ENCODE results near the gene TBXAS1.
"Not testable (repeated sequence)": the region's sequence is repeated elsewhere in the genome, so short reads cannot be mapped to it uniquely, and the experiment has no call there.

The TBXAS1 gene

DNA sequence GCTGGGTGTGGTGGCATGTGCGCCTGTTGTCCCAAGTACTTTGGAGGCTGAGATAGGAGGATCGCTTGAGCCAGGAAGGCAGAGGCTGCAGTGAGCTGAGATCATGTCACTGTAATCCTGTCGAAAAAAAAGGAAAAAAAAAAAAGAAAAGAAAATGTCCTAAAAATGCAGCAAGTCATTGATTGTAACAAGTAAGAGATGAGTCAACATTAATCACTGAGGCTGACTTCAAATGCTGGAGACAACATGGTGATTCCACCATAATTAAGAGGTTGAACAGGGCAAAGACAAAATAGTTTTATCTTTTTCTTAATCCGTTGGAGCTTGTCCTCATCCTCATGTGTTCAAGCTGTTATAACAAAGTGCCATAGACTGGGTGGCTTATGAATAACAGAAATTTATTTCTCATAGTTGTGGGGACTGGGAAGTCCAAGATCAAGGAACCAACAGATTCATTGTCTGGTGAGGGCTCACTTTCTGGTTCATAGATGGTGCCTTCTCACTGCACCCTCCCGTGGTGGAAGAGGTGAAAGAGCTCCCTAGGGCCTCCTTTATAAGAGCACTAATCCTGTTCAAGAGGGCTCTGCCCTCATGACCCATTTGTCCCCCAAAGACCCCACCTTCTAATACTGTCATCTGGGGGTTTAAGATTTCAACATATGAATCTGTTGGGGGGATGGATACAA is 60.3 kb downstream of the TBXAS1 start:
- DNase-seq (ENCODE audit: low read depth in 2 of 2) = no peak

DNA sequence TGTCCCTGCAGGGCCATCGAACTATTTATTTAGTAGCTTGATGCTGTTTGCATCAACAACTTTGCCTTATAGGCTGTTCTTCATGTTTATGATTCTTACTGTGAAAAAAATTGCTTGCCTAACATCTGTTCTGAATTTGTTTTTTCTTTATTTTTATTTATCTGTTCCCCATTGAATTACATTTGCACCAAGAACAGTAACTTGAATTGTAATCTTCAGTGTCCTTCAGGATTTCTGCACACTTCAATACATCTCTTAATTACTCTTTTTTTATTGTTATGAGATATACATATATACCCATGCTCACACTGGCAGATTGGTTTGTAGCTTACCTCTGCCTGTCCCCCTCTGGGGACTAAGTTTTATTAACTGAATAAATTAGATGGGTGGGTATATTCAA is 64.4 kb downstream of the TBXAS1 start:
- no peak for DNase-seq (ENCODE audit: low read depth in 2 of 2)

DNA sequence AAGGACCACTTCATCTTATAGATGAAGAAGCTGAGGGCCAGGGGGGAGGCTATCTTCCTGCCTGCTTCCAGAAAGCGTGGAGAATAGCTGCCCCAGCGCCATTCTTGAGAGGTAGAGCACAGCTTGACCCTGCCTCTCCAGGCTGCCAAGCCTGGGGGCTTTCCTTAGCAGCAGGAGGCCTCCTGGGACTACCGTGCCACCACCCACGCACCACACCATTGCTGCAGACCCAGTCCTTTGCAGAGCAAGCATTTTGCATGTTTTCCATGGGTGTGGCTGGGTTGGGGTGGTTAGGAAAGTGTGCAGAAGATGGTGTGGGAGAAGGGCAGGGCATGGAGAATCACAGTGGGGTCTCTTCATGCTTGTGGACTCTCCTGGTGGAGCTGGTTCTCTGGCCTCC is 64.9 kb downstream of the TBXAS1 start:
- no peak for DNase-seq (ENCODE audit: low read depth in 2 of 2)

DNA sequence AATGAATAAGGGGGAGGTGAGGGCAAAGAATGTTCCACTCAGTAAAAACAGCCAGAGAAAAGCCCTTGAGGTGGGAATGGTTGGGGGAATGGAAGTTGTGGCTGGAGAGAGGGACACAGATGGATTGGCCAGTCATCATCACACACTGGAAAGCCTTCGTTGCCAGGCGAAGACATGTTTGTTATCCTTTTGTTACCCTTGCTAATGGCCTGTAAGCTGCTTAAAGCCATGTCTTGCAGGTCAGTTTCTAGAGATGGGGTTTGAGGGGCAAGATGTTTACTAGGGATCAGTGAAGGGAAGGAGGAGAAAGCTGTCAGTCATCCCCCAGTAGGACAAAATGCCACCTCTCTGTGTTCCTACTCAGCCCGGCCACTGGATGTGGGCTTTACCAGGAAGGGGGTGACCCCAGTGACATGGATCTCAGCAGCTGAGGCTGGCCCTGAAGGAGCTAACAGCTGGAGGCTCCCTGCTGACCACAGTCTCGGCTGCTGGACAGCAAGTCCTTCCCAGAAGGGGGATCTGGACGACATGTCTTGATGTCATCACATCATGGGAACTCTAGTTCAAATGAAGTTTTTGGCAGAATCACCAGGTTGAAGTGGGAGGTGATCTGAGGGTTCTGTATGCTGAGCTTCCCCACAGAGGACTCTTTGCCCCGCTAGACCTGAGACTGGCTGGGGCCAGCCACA is 66.2 kb downstream of the TBXAS1 start:
- DNase-seq (ENCODE audit: low read depth in 2 of 2) = no peak

DNA sequence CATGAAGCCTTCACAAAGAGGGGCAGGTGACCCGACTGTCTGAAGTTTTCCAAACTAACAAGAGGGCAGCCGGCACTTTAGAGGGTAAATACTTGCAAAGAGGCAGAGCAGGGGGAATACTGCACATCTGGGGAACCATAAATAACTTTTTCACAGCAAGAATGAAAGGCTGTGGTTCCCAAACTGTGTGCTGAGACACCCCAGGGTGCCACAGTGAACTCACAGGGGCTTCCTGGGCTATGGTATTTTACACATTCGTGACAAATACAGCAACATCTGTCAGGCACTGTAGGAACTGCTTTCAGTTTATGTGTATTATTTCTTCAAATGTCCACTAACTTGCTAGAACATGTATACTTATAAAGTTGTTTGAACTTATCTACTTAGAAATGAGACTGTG is 67.2 kb downstream of the TBXAS1 start:
- DNase-seq (ENCODE audit: low read depth in 2 of 2) = no peak

DNA sequence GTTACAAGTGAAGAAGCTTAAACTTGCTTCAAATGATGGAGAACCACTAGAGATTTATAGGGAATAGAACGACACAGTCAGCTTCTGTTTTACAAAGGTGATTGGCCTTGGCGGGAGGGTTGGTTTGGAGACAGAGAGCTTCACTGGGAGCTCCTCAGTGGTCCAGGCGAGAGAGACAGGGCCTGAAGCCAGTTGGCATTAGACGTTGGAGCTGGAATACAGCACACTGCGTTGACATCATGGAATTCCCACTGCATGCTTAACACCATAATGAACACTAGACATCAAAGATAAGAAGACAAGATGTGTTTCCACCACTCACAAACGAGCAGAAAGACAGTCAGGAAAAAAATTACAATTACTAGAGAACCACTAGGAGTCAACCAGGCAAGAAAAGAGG is 67.8 kb downstream of the TBXAS1 start:
- no peak for DNase-seq (ENCODE audit: low read depth in 2 of 2)

DNA sequence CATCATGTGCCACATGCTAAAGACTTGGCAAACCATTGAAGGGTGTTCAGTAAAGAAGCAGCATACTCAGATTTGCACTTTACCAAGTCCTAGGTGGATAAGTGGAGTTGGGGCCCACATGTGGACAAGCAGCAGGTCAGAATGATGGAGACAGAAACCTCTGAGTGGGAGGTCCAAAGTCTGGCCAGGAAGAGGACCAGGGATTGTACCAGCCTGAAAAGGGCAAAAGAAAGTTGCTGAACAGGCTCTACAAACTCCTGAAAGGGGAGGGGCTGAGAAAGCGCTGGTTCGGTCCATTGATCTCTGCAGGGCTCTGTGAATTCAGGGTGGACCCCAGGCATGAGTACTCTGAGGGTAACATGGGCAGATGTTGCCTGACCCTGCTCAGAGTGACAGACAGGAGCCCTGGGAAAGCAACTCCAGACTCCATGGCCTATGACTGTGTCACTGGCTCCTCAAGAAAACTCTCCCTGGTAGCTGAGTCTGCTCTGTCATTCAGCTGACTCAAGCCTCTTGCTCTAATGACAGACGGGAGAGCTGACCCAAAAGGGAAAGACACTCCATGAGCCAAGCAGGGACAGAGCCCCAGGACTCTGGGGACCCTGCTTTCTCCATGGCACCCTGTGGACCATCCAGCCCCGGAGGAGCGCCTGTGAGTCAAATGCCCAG is 68.5 kb downstream of the TBXAS1 start:
- DNase-seq (ENCODE audit: low read depth in 2 of 2) = no peak

DNA sequence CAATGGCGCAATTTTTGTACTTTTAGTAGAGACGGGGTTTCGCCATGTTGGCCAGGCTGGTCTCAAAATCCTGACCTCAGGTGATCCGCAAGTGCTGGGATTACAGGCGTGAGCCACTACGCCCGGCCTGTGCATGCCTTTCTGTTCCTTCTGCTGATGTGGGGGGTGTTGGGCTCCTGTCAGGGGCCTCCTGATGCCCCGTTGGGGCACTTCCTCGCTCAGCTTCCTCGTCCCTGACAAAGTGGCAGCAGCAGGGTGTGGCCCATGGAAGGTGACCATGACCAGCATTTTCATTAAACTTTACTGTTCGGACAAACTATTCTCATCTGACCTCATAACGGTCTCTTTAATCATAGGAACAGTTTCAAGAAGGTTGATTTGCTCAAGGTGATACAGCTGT is 69.4 kb downstream of the TBXAS1 start:
- no peak for DNase-seq (ENCODE audit: low read depth in 2 of 2)

DNA sequence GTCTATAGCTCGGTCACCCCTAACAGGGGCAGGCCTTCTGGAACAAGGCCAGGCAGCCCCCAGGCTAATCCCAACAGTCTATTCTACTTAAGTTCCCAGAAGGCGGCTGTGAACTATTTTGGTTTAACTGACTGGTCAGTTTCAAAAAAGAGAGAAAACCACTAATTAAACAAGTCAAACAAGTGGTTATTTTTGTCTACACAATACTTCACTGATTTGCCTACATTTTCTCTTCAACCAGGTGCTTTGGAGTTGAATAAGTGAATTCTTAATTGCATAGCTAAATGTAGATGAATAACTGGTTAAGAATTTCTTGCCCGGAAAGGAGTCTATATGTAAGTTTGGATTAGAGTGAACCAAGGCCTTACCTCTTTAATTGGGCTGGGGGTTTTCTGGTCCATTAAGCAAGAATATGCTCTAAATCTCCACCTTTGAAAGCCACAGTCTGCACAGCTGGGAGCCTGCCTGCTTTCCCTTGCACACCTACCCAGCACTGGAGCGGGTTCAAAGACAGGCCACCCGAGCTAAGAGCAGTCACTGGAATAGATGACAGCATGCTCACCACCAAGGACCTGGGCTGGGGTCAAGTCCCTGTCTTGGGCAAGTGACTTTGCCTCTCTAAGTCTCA is 70.4 kb downstream of the TBXAS1 start:
- no peak for DNase-seq (ENCODE audit: low read depth in 2 of 2)

DNA sequence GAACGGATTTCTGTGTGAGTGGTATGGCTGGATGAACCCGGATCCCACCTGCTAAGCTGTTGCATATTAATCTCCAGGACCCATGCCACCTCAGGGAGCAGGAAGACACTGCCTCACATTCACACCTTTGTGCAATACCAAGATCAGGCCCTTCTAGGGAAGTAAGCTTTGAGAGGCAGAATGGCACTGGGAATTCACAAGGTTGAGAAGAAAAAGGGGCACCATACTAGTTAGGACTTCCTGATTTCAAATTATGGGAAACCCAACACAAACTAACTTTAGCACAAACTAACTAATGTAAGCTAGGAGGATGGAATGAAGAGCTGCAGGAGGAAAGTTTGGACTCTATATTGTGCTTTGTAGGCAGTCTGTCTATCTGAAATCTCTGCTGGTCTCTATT is 71.3 kb downstream of the TBXAS1 start:
- DNase-seq (ENCODE audit: low read depth in 2 of 2) = no peak

DNA sequence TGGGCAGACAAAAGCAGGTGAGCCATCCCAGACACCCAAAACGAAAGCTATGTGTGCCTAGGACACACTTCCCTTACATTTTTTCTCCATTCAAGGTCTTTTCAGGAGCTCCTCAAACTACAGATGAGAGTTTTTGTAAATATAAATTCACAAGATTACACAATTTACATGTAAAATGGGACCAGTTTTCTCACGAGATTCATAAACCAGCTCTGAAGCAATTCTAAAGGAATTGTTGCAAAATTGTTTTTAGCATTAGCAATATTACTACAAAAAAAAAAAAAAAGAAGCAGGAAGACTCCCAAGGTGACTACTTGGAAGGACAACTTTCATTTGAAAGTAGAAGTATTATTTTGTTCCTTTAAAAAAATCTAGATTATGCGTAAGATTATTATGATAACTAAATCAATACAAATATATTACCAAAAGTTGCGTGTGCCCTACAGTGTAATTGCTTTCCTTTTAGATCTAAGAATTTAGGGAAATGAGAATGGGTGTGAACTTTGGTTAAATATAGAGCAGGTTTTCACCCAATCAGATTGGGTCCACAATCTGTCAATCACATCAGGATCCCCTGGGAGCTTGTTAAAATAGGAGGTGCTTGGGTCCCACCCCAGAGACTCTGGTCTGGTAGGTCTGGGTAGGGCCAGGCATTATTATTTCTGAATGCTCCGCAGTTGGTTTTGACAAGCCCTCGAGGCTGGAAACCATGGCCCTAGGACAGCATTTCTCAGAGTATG is 72.2 kb downstream of the TBXAS1 start:
- DNase-seq (ENCODE audit: low read depth in 2 of 2) = no peak

DNA sequence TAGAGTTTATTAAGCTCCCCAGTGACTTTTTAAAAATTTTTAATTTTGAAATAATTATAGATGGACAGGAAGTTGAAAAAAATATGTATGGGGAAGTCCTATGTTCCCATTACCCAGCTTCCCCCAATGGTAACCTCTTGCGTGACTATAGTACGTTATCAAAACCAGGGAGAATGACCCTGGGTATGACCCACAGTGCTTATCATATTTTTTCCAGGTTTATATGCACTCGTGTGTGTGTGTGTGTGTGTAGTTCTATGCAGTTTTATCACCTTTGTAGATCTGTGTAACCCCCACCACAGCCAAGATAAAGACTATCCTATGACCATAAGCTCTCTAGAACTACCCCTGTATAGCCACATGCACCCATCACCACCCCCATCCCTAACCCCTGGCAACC is 72.8 kb downstream of the TBXAS1 start:
- DNase-seq (ENCODE audit: low read depth in 2 of 2) = no peak

DNA sequence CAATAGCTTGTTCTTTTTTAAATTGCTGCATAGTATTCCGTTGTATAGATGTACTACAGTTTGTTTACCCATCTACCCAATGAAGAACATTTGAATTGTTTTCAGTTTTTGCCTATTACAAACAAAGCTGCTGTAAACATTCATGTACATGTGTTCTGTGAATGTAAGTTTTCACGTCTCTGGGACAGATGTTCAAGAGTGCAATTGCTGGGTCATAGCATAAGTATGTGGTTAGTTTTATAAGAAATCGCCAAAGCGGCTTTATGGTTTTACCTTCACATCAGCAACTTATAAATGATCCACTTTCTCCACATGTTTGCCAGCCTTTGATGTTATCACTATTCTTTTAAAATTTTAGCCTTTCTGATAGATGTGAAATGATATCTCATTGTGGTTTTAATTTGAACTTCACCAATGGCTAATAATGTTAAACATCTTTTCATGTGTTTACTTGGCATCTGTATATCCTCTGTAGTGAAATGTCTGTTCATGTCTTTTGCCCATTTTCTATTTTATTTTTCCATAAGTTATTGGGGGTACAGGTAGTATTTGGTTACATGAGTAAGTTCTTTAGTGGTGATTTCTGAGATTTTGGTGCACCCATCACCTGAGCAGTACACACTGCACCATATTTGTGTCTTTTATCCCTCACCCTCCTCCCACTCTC is 73.5 kb downstream of the TBXAS1 start:
- no peak for DNase-seq (ENCODE audit: low read depth in 2 of 2)

DNA sequence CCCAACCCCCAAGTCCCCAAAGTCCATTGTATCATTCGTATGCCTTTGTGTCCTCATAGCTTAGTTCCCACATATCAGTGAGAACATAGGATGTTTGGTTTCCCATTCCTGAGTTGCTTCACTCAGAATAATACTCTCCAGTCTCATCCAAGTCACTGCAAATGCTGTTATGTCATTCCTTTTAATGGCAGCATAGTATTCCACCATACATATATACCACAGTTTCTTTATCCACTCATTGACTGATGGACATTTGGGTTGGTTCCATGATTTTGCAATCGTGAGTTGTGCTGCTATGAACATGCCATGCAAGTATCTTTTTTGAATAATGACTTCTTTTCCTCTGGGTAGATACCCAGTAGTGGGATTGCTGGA is 74.0 kb downstream of the TBXAS1 start:
- not testable (repeated sequence) for DNase-seq (ENCODE audit: low read depth in 2 of 2)

DNA sequence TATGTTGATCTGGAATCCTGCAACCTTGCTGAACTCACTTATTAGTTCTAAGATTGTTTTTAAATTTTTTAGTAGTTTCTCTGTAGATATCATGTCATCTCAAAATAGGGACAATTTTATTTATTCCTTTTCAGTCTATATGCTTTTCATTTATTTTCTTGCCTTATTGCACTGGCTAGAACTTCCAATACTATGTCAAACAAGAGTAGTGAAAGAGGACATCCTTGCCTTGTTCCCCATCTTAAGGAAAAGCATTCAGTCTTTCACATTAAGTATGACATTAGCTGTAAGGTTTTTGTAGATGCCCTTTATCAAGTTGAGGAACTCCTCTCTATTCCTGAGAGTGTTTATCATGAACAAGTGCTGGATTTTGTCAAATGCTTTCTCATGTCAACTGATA is 77.8 kb downstream of the TBXAS1 start:
- DNase-seq (ENCODE audit: low read depth in 2 of 2) = no peak

DNA sequence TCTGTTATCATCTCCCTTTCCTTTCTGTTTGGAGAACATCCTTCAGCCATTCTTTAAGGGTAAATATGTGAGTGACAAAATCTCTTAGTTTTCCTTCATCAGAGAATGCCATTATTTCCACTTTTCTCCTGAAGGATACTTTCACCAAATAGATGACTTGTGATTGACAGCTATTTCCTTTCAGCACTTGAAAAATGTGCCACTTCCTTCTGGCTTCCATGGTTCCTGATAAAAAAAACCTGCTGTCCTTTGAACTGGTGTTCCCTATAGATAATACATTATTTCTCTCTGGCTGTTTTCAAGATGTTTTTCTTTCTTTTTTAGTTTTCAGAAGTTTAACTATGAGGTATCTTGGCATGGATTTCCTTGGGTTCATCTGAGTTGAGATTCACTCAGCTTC is 79.7 kb downstream of the TBXAS1 start:
- DNase-seq (ENCODE audit: low read depth in 2 of 2) = no peak

DNA sequence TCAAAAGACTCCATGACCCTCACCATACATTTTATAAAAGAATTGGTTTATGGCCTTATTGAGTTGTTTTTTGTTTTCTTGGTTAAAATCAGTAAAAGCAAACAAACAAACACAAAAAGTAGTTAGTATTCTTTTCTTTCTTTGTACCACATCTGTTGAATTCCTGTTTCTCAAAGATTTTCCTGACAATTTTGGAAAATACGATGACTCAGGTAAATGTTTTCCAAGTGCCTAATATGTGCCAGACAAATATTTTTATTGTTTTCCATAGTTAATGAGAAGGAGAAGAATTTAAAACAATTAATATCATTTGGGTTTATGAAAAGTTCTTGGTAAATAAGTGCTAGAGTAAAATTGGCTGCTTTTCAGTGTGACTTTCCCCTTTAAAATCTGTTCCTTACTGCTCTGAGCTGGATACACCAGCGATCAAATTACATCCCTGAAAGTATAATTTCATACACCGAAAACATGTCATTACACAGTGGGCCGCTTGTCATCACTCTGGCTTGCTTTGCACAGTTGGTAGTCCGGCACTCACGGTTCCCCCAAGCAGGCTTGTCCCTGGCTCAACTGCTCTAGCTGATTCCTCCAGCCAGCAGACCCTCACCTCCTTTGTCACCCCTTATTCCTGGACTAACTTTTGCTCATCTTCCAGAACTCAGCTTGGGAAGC is 80.5 kb downstream of the TBXAS1 start:
- no peak for DNase-seq (ENCODE audit: low read depth in 2 of 2)

DNA sequence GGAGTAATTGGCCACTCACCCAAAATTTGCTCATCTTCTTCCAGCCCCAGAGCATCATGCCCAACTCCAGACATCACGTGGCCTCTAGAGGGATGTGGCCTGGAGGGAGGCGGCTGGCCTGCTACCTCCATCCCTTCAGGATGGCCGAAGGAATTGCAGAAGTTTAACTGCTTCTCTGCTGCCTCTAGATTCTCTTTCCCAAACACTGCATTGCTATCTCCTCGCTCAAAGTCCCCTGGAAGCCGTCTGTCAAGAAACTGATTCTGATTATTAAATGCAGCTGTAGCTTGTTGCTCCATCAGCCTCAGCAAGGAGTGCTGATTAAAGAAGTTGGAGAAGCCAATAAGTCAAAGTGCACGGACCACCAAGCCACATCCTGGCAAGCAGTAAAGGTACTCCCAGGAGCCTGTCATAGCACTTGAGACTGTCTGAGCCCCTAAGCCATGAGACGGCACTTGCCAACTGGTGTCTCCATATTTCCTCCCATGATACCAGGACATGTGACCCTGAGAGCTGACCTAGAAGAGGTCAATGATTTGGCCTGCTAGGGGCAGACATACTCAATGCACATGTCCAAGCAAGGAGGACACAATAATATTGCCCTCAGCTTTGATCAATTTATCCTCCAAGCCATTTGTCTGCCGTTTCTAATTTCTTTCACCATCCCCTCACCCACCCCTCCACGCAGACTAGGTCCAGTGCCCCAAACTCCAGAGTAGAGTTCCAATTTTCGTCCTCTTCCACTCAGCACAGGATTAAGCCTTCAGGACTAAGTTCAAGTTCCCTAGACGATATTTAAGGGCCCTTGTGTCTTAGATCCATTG is 84.2 kb downstream of the TBXAS1 start:
- DNase-seq (ENCODE audit: low read depth in 2 of 2) = no peak

DNA sequence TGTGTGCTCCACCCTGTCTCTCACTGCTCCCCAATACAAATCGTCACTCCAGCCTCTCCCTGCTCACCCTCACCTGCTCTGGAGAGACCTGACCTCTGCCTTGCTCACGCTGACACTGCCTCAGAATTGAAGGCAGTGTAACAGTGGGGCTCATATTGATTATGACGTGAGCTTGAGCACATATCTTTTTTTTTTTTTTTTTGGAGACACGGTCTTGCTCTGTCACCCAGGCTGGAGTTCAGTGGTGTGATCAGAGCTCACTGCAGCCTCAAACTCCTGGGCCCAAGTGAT is 84.7 kb downstream of the TBXAS1 start:
- DNase-seq (ENCODE audit: low read depth in 2 of 2) = no peak

Data from stimulated activated CD8-positive, alpha-beta memory T cell treated with anti-CD3 and anti-CD28 coated beads, Interleukin-2, amount 100 ng/mL, for 1 hour (primary cell).